Mesendoderm (in vitro differentiated cells): ENCODE results near the gene NOX5.

ENCODE experiments used
- DNase-seq: peaks from one replicate; pipeline ENCODE4 v3.0.0; 2013
- H2AK5ac ChIP-seq: 2 replicates; pipeline ENCODE4 v1.6.1; 2013; ENCODE audit warnings: low read length, inconsistent platforms
- H2BK120ac ChIP-seq: 2 replicates; pipeline ENCODE4 v1.6.1; 2013; ENCODE audit warnings: low read depth, mild to moderate bottlenecking, low read length, moderate library complexity, mixed read lengths
- H2BK15ac ChIP-seq: replicated peaks from 2 replicates; pipeline ENCODE4 v1.6.1; 2013; ENCODE audit warnings: low read depth, mild to moderate bottlenecking, moderate library complexity
- H2BK5ac ChIP-seq: 2 replicates; pipeline ENCODE4 v1.6.1; 2013; ENCODE audit warnings: low read length, inconsistent platforms
- H3K18ac ChIP-seq: 2 replicates; pipeline ENCODE4 v1.6.1; 2013; ENCODE audit warnings: mild to moderate bottlenecking, low read length, mixed read lengths
- H3K23ac ChIP-seq: one replicate; pipeline ENCODE4 v1.6.1; 2013; ENCODE audit warnings: low read length
- H3K27ac ChIP-seq: 2 replicates; pipeline ENCODE4 v1.5.1; 2013; ENCODE audit warnings: low read depth, mild to moderate bottlenecking, inconsistent platforms, low read length, moderate library complexity
- H3K27me3 ChIP-seq: 2 replicates; pipeline ENCODE4 v1.6.1; 2013; ENCODE audit warnings: low read length, control low read depth, mild to moderate bottlenecking, inconsistent platforms; ENCODE audit not compliant: insufficient read depth, poor library complexity
- H3K36me3 ChIP-seq: 2 replicates; pipeline ENCODE4 v1.6.1; 2013; ENCODE audit warnings: low read length, inconsistent platforms; ENCODE audit not compliant: control insufficient read depth, insufficient read depth
- H3K4ac ChIP-seq: one replicate; pipeline ENCODE4 v1.6.1; 2013; ENCODE audit warnings: low read depth, mild to moderate bottlenecking, low read length, moderate library complexity
- H3K4me1 ChIP-seq: 2 replicates; pipeline ENCODE4 v1.6.1; 2013; ENCODE audit warnings: low read depth, low read length, inconsistent platforms; ENCODE audit not compliant: control insufficient read depth
- H3K4me2 ChIP-seq: 2 replicates; pipeline ENCODE4 v1.6.1; 2013; ENCODE audit warnings: low read length
- H3K4me3 ChIP-seq: 2 replicates; pipeline ENCODE4 v1.5.1; 2013; ENCODE audit warnings: mild to moderate bottlenecking, low read length
- H3K56ac ChIP-seq: one replicate; pipeline ENCODE4 v1.6.1; 2013; ENCODE audit warnings: low read length
- H3K79me1 ChIP-seq: 2 replicates; pipeline ENCODE4 v1.6.1; 2013; ENCODE audit warnings: low read length, inconsistent platforms
- H3K79me2 ChIP-seq: 2 replicates; pipeline ENCODE4 v1.6.1; 2013; ENCODE audit warnings: mild to moderate bottlenecking, low read length; ENCODE audit not compliant: control insufficient read depth, insufficient read depth
- H3K9ac ChIP-seq: 2 replicates; pipeline ENCODE4 v1.6.1; 2013; ENCODE audit warnings: low read length, inconsistent platforms
- H4K5ac ChIP-seq: one replicate; pipeline ENCODE4 v1.6.1; 2013; ENCODE audit warnings: low read length
- H4K8ac ChIP-seq: one replicate; pipeline ENCODE4 v1.6.1; 2013; ENCODE audit warnings: low read depth, mild to moderate bottlenecking, control low read depth, low read length, moderate library complexity
- WGBS: extraction: QIAGEN DNeasy Blood & Tissue Kit; methylation state at CpG from one replicate; pipeline ENCODE4 v1.1.7; 2013; ENCODE audit warnings: low lambda C conversion rate, missing lambda C conversion rate; ENCODE audit not compliant: insufficient coverage; ENCODE audit errors: extremely low coverage; 5-methylcytosine and 5-hydroxymethylcytosine counted together

NOX5 gene

DNA sequence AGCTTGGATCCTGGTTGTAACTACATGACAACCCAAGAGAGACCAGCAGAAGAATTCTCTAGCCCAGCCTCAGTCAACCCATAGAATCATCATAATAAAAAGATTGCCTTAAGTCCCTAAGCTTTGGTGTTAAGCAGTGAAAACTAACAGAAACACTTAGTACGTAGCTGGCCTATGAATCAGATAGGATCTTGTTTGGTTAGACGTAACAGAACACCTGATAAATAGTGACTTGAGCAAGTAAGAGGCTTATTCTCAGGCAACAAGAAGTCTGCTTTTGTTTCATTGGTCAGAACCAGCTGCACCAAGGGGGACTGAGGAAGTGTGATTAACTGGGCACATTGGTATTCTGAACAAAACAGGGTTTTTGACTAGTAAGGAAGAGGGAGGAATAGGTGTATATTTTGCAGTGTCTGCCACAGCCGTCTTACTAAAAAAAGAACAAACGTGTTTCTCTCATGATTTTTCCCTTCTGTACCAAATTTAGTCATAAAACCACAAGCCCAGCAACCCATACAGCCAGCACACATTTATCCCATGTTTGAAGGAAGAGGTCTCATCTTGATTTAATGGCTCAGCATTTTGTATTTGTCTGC, 92.6 kb downstream of the NOX5 start:
- no peak overlapping the region for H3K4me2 ChIP-seq
- H3K23ac ChIP-seq = no peak overlapping the region
- no peak overlapping the region for H3K9ac ChIP-seq
- no peak overlapping the region for H2BK15ac ChIP-seq
- no peak overlapping the region for H3K56ac ChIP-seq
- H3K79me1 ChIP-seq = no peaks in the 10 kb centered on the region
- H3K27me3 ChIP-seq = no peaks in the 10 kb centered on the region
- H3K36me3 ChIP-seq = no peaks in the 10 kb centered on the region
- H3K4me1 ChIP-seq = no peaks in the 10 kb centered on the region
- no peak overlapping the region for H3K4ac ChIP-seq
- H2AK5ac ChIP-seq = no peak overlapping the region
- H2BK5ac ChIP-seq = no peak overlapping the region
- H3K4me3 ChIP-seq = no peak overlapping the region
- H3K79me2 ChIP-seq = no peaks in the 10 kb centered on the region
- no peak overlapping the region for H4K5ac ChIP-seq
- no peak for DNase-seq
- H2BK120ac ChIP-seq = no peak overlapping the region
- H3K18ac ChIP-seq = no peak overlapping the region
- WGBS = no CpG with 5 or more reads among the region's 4 CpGs
- no peak overlapping the region for H4K8ac ChIP-seq
- H3K27ac ChIP-seq = no peak overlapping the region
